ACHN (cell line): Measurements from ENCODE around the gene STK38.
"Not testable (repeated sequence)": the region's sequence is repeated elsewhere in the genome, so short reads cannot be mapped to it uniquely, and the experiment has no call there.

ENCODE experiments used
- DNase-seq: peaks from one replicate; pipeline ENCODE4 v3.0.0-alpha.2; 2015
- in situ Hi-C: cut with HindIII; loops from 2 replicates; pipeline ENCODE4 v1.10.0; 2017; ENCODE audit warnings: low sequenced_read_pairs, low pct_ligation_motif_present, low pct_unique_long_range_greater_than_20kb

The STK38 gene

GRCh38 chr6:36460916-36461315 lies 86.4 kb downstream of the STK38 start:
- in situ Hi-C loops: no loop called here

GRCh38 chr6:36459501-36459900 lies 87.8 kb downstream of the STK38 start:
- DNase-seq: no peak
- in situ Hi-C loops: no loop called here

More at GRCh38 chr6:36460916-36461315, 86.4 kb downstream of the STK38 start:
- DNase-seq: no peak

GRCh38 chr6:36455486-36456027 lies 91.7 kb downstream of the STK38 start:
- in situ Hi-C loops: no loop called here
- no peak for DNase-seq

- DNase-seq, in situ Hi-C loops: not testable (repeated sequence)
These were observed 94.4 kb downstream of the STK38 start for GRCh38 chr6:36452897-36453296.

- in situ Hi-C loops, DNase-seq: not testable (repeated sequence)
These were observed 98.1 kb downstream of the STK38 start for GRCh38 chr6:36449173-36449572.

- in situ Hi-C loops: no loop called here
These were observed 101.7 kb downstream of the STK38 start for GRCh38 chr6:36445621-36446020.

GRCh38 chr6:36444470-36444869 lies 102.8 kb downstream of the STK38 start:
- DNase-seq: no peak
- in situ Hi-C loops: no loop called here

More at GRCh38 chr6:36445621-36446020, 101.7 kb downstream of the STK38 start:
- DNase-seq: no peak
